HepG2 (cell line): Measurements from ENCODE around the gene TEDC2. TPM values are rescaled to one million over a fixed set of nuclear protein-coding genes. Genes with fewer than 3 reads are reported as not detected.

Experiments used
- ATAC-seq: fragments of 200-7000 bp; cut with Tn5 transposase; 3 replicates; pipeline ENCODE4 v1.9.1; 2020; ENCODE audit warnings: mild to moderate bottlenecking, moderate library complexity
- BruUV-seq: library from RNA; stranded (reverse); fragments of 400-500 nt; replicated peaks from 2 replicates; lab custom pipeline; 2021; lab: Mats Ljungman, UMichigan
- CTCF ChIA-PET: fragments of 300-600 bp; formaldehyde crosslinking; extraction: SDS; loops from one replicate; lab custom pipeline; 2021; ENCODE audit warnings: low total read pairs, inconsistent platforms, low intra/inter-chr PET ratio; lab: Yijun Ruan, JAX
- POLR2A ChIA-PET: fragments of 350-600 bp; sonication (Branson Sonifier 250); formaldehyde crosslinking; loops from one replicate; lab custom pipeline; 2020; ENCODE audit warnings: antibody characterized with exemption, inconsistent platforms; lab: Yijun Ruan, JAX
- DNase-seq: peaks from one replicate; pipeline ENCODE4 v3.0.0-alpha.2; 2015; ENCODE audit warnings: low spot score
- FAIRE-seq: peaks from 3 replicates; lab custom pipeline; 2011; peaks lifted over from hg19 to GRCh38; lab: Jason Lieb, UNC
- H2AFZ ChIP-seq: one replicate; pipeline ENCODE4 v1.6.1; 2011; ENCODE audit warnings: low read length, inconsistent platforms
- H3K27ac ChIP-seq: fragments of 300-600 bp; 3 replicates; pipeline ENCODE4 v1.8.0; 2011; ENCODE audit warnings: mixed run types, mild to moderate bottlenecking, mixed read lengths, low read length, inconsistent platforms; ENCODE audit not compliant: insufficient read depth; ENCODE audit errors: extremely low read length
- H3K27me3 ChIP-seq, 2 experiments: fragments of 200-600 bp in 1 of 2; 2 replicates in 1 of 2; 3 replicates in 1 of 2; pipeline versions ENCODE4 v1.6.0 to v1.8.0; 2011; ENCODE audit warnings: low read length in 2 of 2, mild to moderate bottlenecking in 2 of 2, moderate library complexity in 2 of 2, inconsistent platforms in 1 of 2; ENCODE audit not compliant: insufficient read depth in 2 of 2, control insufficient read depth in 1 of 2
- H3K36me3 ChIP-seq, 2 experiments: fragments of 200-600 bp in 1 of 2; replicated peaks in 1 of 2; 2 replicates in 1 of 2; 3 replicates in 1 of 2; pipeline versions ENCODE4 v1.5.1 to v1.8.0; 2011; ENCODE audit warnings: low read length in 2 of 2, inconsistent platforms in 1 of 2; ENCODE audit not compliant: insufficient read depth in 2 of 2, control insufficient read depth in 1 of 2
- H3K4me1 ChIP-seq: 2 replicates; pipeline ENCODE4 v1.5.1; 2012; ENCODE audit warnings: low read length, inconsistent platforms; ENCODE audit not compliant: insufficient read depth
- H3K4me2 ChIP-seq: 2 replicates; pipeline ENCODE4 v1.6.0; 2011; ENCODE audit warnings: low read depth, low read length, inconsistent platforms
- H3K4me3 ChIP-seq, 3 experiments: fragments of 200-600 bp in 1 of 3; sonication (generic), shearing (Covaris generic) in 1 of 3; replicated peaks in 1 of 3; 2 replicates each; pipeline ENCODE4 v1.5.1; 2011 to 2016; ENCODE audit warnings: low read length in 3 of 3, inconsistent platforms in 2 of 3, low read depth in 2 of 3, mild to moderate bottlenecking in 2 of 3, control low read depth in 1 of 3, mixed read lengths in 1 of 3; ENCODE audit not compliant: insufficient read depth in 1 of 3
- H3K79me2 ChIP-seq: one replicate; pipeline ENCODE4 v1.6.1; 2011; ENCODE audit warnings: low read length, inconsistent platforms; ENCODE audit not compliant: insufficient read depth
- H3K9ac ChIP-seq: 2 replicates; pipeline ENCODE4 v1.6.0; 2011; ENCODE audit warnings: mild to moderate bottlenecking, low read depth, low read length, inconsistent platforms; ENCODE audit not compliant: insufficient read depth
- H3K9me3 ChIP-seq: 2 replicates; pipeline ENCODE4 v1.5.1; 2012; ENCODE audit warnings: mild to moderate bottlenecking, low read length
- H4K20me1 ChIP-seq: 2 replicates; pipeline ENCODE4 v1.6.0; 2011; ENCODE audit warnings: inconsistent platforms, mild to moderate bottlenecking, low read length, moderate library complexity; ENCODE audit not compliant: insufficient read depth
- AFF4 ChIP-seq: sonication (generic); formaldehyde crosslinking; IDR thresholded peaks from 2 replicates; pipeline ENCODE4 v1.4.0; 2020; ENCODE audit warnings: missing genetic modification reagents
- MAX ChIP-seq: IDR thresholded peaks from 2 replicates; pipeline ENCODE4 v1.6.1; 2012; ENCODE audit warnings: inconsistent platforms
- SSRP1 ChIP-seq: IDR thresholded peaks from 2 replicates; pipeline ENCODE4 v1.6.1; 2016; ENCODE audit warnings: control low read depth
- ZFY ChIP-seq: sonication (generic); formaldehyde crosslinking; IDR thresholded peaks from 2 replicates; pipeline ENCODE4 v1.4.0; 2020; ENCODE audit warnings: missing genetic modification reagents
- ZNF17 ChIP-seq: sonication (generic); formaldehyde crosslinking; IDR thresholded peaks from 2 replicates; pipeline ENCODE4 v1.5.0; 2020; ENCODE audit warnings: mild to moderate bottlenecking, missing genetic modification reagents
- ZNF263 ChIP-seq: sonication (generic); formaldehyde crosslinking; IDR thresholded peaks from 2 replicates; pipeline ENCODE4 v1.4.0; 2020; ENCODE audit warnings: missing genetic modification reagents
- ZNF280D ChIP-seq: sonication (generic); formaldehyde crosslinking; IDR thresholded peaks from 2 replicates; pipeline ENCODE4 v1.5.1; 2020; ENCODE audit warnings: mild to moderate bottlenecking, missing genetic modification reagents
- ZNF431 ChIP-seq: sonication (generic); formaldehyde crosslinking; IDR thresholded peaks from 2 replicates; pipeline ENCODE4 v1.9.0; 2022; ENCODE audit warnings: missing genetic modification reagents, low read depth, mild to moderate bottlenecking, borderline replicate concordance
- ZNF451 ChIP-seq: sonication (generic); formaldehyde crosslinking; IDR thresholded peaks from 2 replicates; pipeline ENCODE4 v1.5.0; 2020; ENCODE audit warnings: mild to moderate bottlenecking, missing genetic modification reagents
- ZNF546 ChIP-seq: sonication (generic); formaldehyde crosslinking; conservative IDR thresholded peaks from 2 replicates; pipeline ENCODE4 v1.8.1; 2023; ENCODE audit warnings: mild to moderate bottlenecking, missing genetic modification reagents
- ZNF780A ChIP-seq: sonication (generic); formaldehyde crosslinking; IDR thresholded peaks from 2 replicates; pipeline ENCODE4 v1.8.0; 2022; ENCODE audit warnings: mild to moderate bottlenecking, missing genetic modification reagents, moderate library complexity
- WGBS: methylation state at CpG from one replicate; pipeline ENCODE4 v1.1.6; 2017; ENCODE audit warnings: low lambda C conversion rate; 5-methylcytosine and 5-hydroxymethylcytosine counted together
- in situ Hi-C: cut with HindIII; loops from 2 replicates; pipeline ENCODE4 v1.10.0; 2017; ENCODE audit warnings: low pct_unique_long_range_greater_than_20kb; ENCODE audit not compliant: extremely low pct_ligation_motif_present
- intact Hi-C: fragments of 100-400 bp; cut with micrococcal nuclease; formaldehyde crosslinking; loops from one replicate; pipeline ENCODE4 v1.10.0; 2022; ENCODE audit not compliant: unreplicated experiment
- polyA plus RNA-seq, 8 experiments: library from polyadenylated mRNA; depleted of rRNA in 3 of 8; stranded (reverse) in 7 of 8; unstranded in 1 of 8; fragments of >200 nt; fragmentation: Illumina TruSeq in 4 of 8; extraction: Trizol in 4 of 8; gene quantifications; 2 replicates each; pipeline versions ENCODE4 v1.2.1 to v1.2.3, GENCODE V29; 2011 to 2016; ENCODE audit warnings: low read depth in 4 of 8, missing spikeins in 1 of 8, mixed read lengths in 1 of 8; ENCODE audit not compliant: insufficient read depth in 1 of 8
- total RNA-seq, 5 experiments: library from RNA; depleted of rRNA; stranded (reverse); fragments of >200 nt; fragmentation: Illumina TruSeq; extraction: Trizol; gene quantifications; 2 replicates each; pipeline ENCODE4 v1.2.3, GENCODE V29; 2016; ENCODE audit warnings: low read depth in 1 of 5
- TF ChIP-seq, protein P1 (sequence below): sonication (generic); formaldehyde crosslinking; IDR thresholded peaks from 2 replicates; pipeline ENCODE4 v1.5.0; 2020; ENCODE audit warnings: missing genetic modification reagents

The TEDC2 gene
- total and polyA plus RNA-seq, 2 of the 13 experiments (the other 11 are each of a cell fraction or from before 2014, with no cell fraction given), result 6.2 to 24.4 TPM

- FAIRE-seq, result no peak
Measured at GRCh38 chr16:2483939-2484897, 24.3 kb downstream of the TEDC2 start.

More at GRCh38 chr16:2483939-2484897, 24.3 kb downstream of the TEDC2 start:
- H3K27ac ChIP-seq, result peak overlapping the region; percentile 72
- H4K20me1 ChIP-seq, result peaks cover 31% of the 10 kb centered on the region
- CTCF ChIA-PET, result no interaction called here
- intact Hi-C loops (no loop called here), in situ Hi-C loops (no loop called here)
- TF ChIP-seq ZNF263 (CRISPR knock-in tag) (no peak), ZNF280D (0 out of 2 replicates have a peak, but pooled peaks have one; percentile 3), ZNF431 (0 out of 2 replicates have a peak, but pooled peaks have one; percentile 17), SSRP1 (CRISPR knock-in tag) (0 out of 2 replicates have a peak, but pooled peaks have one; percentile 27), AFF4 (CRISPR knock-in tag) (no peak), MAX (peak; percentile 1; the same call in 1 of the 2 replicates), ZNF546 (CRISPR knock-in tag) (0 out of 2 replicates have a peak, but pooled peaks have one; percentile 25), ZNF780A (CRISPR knock-in tag) (0 out of 2 replicates have a peak, but pooled peaks have one; percentile 12), ZNF451 (CRISPR knock-in tag) (0 out of 2 replicates have a peak, but pooled peaks have one; percentile 46), ZNF17 (CRISPR knock-in tag) (no peak), ZFY (CRISPR knock-in tag) (peak; percentile 47; the same call in 1 of the 2 replicates)
- TF ChIP-seq, protein P1, sequence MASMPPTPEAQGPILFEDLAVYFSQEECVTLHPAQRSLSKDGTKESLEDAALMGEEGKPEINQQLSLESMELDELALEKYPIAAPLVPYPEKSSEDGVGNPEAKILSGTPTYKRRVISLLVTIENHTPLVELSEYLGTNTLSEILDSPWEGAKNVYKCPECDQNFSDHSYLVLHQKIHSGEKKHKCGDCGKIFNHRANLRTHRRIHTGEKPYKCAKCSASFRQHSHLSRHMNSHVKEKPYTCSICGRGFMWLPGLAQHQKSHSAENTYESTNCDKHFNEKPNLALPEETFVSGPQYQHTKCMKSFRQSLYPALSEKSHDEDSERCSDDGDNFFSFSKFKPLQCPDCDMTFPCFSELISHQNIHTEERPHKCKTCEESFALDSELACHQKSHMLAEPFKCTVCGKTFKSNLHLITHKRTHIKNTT (CRISPR knock-in tag), result no peak
- peaks cover 0 to 4% of the 10 kb centered on the region in 2 experiments; a peak in 1 of 5 replicates for H3K36me3 ChIP-seq
- H3K27me3 ChIP-seq, result no peaks in the 10 kb centered on the region
- H3K9me3 ChIP-seq, result no peaks in the 10 kb centered on the region
- no TSS peak for BruUV-seq
- 59% methylated on average over 11 of the region's 16 CpGs for WGBS
- POLR2A ChIA-PET, result interaction anchor here (0.9 to 1.6 kb wide), 4 partner anchors 9 to 329 kb away, joined by 4 to 9 read pairs (median 5); partner anchors contain the start of genes TBC1D24, TEDC2 and TRAF7
- ATAC-seq (peak; percentile 50), DNase-seq (no peak)
- peak overlapping the region; percentile 15 to 59 (median 35); a peak in 4 of 6 replicates for H3K4me3 ChIP-seq
- H3K4me1 ChIP-seq, result peaks cover 56% of the 10 kb centered on the region
- peaks cover 43% of the 10 kb centered on the region for H3K79me2 ChIP-seq
- H3K9ac ChIP-seq, result peak overlapping the region; percentile 58
- H3K4me2 ChIP-seq, result peak overlapping the region; percentile 84
- H2AFZ ChIP-seq, result no peak overlapping the region
